ENCODE results near the gene RBM33.

Gene RBM33

DNA sequence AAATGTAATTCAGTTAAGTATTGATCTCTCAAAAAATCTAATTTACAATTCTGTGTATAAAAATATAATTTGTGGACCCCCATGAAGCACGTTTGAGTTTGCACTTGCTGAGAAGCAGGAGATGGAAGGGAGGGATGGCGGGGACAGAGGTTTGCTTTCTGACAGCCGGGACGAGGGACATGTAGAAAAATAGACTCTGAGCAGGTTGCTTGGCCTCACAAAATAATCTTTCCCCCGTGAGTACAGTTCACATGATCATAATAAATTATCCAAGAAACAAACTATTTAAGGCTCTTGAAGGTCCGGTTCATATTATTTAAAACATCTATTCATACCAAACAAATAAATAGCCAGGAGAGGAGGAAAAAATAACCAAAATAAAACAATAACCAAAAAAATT lies 157.8 kb downstream of the RBM33 start:
- no peak for DNase-seq (ENCODE audit: low read depth, low spot score)
- Histone ChIP-seq H3K36me3 (ENCODE audit: insufficient read depth, low read length) (no peaks in the 10 kb centered on the region), H3K9ac (ENCODE audit: insufficient read length) (no peak overlapping the region), H3K9me3 (ENCODE audit: low read depth, low read length) (no peaks in the 10 kb centered on the region), H3K27ac (no peak overlapping the region), H3K4me3 (no peak overlapping the region)
- no peak for TF ChIP-seq EZH2 (IDR thresholded peaks at IDR 0.05)
- no peak for TF ChIP-seq POLR2AphosphoS5 (IDR thresholded peaks at IDR 0.05; ENCODE audit: borderline replicate concordance, low read depth, low read length)
- TF ChIP-seq FOXP2 (optimal IDR thresholded peaks at IDR 0.05; ENCODE audit: control extremely low read depth, extremely low read length, insufficient read depth) = no peak

GRCh38 chr7:155802906-155803417 lies 158.5 kb downstream of the RBM33 start:
- Histone ChIP-seq H3K4me3 (no peak overlapping the region; the same call in 1 of the 2 replicates), H3K9me3 (ENCODE audit: low read depth, low read length) (no peaks in the 10 kb centered on the region), H3K36me3 (ENCODE audit: insufficient read depth, low read length) (no peaks in the 10 kb centered on the region), H3K9ac (ENCODE audit: insufficient read length) (no peak overlapping the region), H3K27ac (no peak overlapping the region)
- TF ChIP-seq POLR2AphosphoS5 (IDR thresholded peaks at IDR 0.05; ENCODE audit: borderline replicate concordance, low read depth, low read length) = no peak
- no peak for TF ChIP-seq EZH2 (IDR thresholded peaks at IDR 0.05)
- no peak for TF ChIP-seq FOXP2 (optimal IDR thresholded peaks at IDR 0.05; ENCODE audit: control extremely low read depth, extremely low read length, insufficient read depth)
- no peak for DNase-seq (ENCODE audit: low read depth, low spot score)

DNA sequence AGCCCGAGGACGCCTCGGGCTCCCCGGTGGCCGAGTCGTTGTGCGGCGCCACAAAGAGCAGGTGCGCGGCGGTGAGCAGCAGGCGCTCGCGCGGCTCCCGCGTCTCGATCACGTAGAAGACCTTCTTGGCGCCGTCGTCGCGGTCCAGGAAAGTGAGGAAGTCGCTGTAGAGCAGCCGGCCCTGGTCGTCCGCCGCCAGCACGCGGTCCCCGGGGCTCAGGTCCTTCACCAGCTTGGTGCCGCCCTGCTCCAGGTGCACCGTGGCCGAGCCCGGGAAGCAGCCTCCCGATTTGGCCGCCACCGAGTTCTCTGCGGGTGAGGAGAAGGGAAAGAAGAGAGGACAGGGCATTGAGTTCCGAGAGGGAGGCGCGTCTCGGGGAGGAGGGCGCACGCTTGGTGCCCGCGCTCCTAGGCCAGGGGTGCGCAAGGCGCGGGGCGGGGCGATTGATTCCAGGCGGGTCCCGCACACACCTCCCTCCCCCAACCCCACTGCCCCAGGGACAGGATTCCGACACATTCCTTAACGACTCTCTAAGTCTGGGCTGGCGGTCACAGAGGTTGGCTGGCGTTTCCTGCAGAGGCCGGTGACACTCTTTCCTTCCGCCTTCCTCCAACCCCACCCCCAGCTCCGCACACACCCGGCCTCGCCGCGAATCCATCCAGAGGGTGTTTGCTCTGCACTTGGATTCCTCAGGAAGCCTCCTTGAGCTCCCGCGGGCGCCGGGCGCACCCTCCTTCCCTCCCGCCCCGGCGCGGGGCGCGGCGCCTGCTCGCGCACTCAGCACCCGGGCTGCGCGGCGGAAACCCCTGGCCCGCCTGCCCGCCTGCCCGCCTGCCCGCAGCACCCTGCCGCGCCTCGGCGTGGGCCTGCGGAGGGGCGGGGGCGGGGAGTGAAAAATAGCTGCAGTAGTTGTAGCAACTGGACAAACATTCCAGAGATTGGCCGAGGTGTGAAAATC lies 159.2 kb downstream of the RBM33 start:
- no peak for DNase-seq (ENCODE audit: low read depth, low spot score)
- Histone ChIP-seq H3K27ac (no peak overlapping the region), H3K36me3 (ENCODE audit: insufficient read depth, low read length) (no peaks in the 10 kb centered on the region)

GRCh38 chr7:155804431-155804831 lies 160.0 kb downstream of the RBM33 start:
- H3K4me3 ChIP-seq = peak overlapping the region; percentile 81
- DNase-seq (ENCODE audit: low read depth, low spot score) = no peak
- no peak overlapping the region for H3K9ac ChIP-seq (ENCODE audit: insufficient read length)

More for the DNA sequence above, 159.2 kb downstream of the RBM33 start:
- H3K9me3 ChIP-seq (ENCODE audit: low read depth, low read length) = no peaks in the 10 kb centered on the region
- TF ChIP-seq POLR2AphosphoS5 (IDR thresholded peaks at IDR 0.05; ENCODE audit: borderline replicate concordance, low read depth, low read length) = no peak
- TF ChIP-seq EZH2 (IDR thresholded peaks at IDR 0.05) = no peak
- TF ChIP-seq FOXP2 (optimal IDR thresholded peaks at IDR 0.05; ENCODE audit: control extremely low read depth, extremely low read length, insufficient read depth) = no peak
- H3K9ac ChIP-seq (ENCODE audit: insufficient read length) = no peak overlapping the region
- H3K4me3 ChIP-seq = peak overlapping the region; percentile 56

GRCh38 chr7:155804897-155805825 lies 160.7 kb downstream of the RBM33 start:
- H3K9ac ChIP-seq (ENCODE audit: insufficient read length) = no peak overlapping the region
- no peak for TF ChIP-seq POLR2AphosphoS5 (IDR thresholded peaks at IDR 0.05; ENCODE audit: borderline replicate concordance, low read depth, low read length)
- peak; percentile 87 for TF ChIP-seq EZH2 (IDR thresholded peaks at IDR 0.05)

More at GRCh38 chr7:155804431-155804831, 160.0 kb downstream of the RBM33 start:
- Histone ChIP-seq H3K36me3 (ENCODE audit: insufficient read depth, low read length) (no peaks in the 10 kb centered on the region), H3K27ac (no peak overlapping the region), H3K9me3 (ENCODE audit: low read depth, low read length) (no peaks in the 10 kb centered on the region)
- TF ChIP-seq POLR2AphosphoS5 (IDR thresholded peaks at IDR 0.05; ENCODE audit: borderline replicate concordance, low read depth, low read length) (no peak), EZH2 (IDR thresholded peaks at IDR 0.05) (no peak), FOXP2 (optimal IDR thresholded peaks at IDR 0.05; ENCODE audit: control extremely low read depth, extremely low read length, insufficient read depth) (no peak)

GRCh38 chr7:155805826-155806095 lies 161.3 kb downstream of the RBM33 start:
- Histone ChIP-seq H3K4me3 (peak overlapping the region; percentile 81), H3K27ac (no peak overlapping the region), H3K9me3 (ENCODE audit: low read depth, low read length) (no peaks in the 10 kb centered on the region), H3K9ac (ENCODE audit: insufficient read length) (no peak overlapping the region), H3K36me3 (ENCODE audit: insufficient read depth, low read length) (no peaks in the 10 kb centered on the region)
- no peak for DNase-seq (ENCODE audit: low read depth, low spot score)
- no peak for TF ChIP-seq EZH2 (IDR thresholded peaks at IDR 0.05)
- no peak for TF ChIP-seq POLR2AphosphoS5 (IDR thresholded peaks at IDR 0.05; ENCODE audit: borderline replicate concordance, low read depth, low read length)
- no peak for TF ChIP-seq FOXP2 (optimal IDR thresholded peaks at IDR 0.05; ENCODE audit: control extremely low read depth, extremely low read length, insufficient read depth)

More at GRCh38 chr7:155804897-155805825, 160.7 kb downstream of the RBM33 start:
- H3K9me3 ChIP-seq (ENCODE audit: low read depth, low read length) = no peaks in the 10 kb centered on the region
- peak overlapping the region; percentile 81 for H3K4me3 ChIP-seq
- DNase-seq (ENCODE audit: low read depth, low spot score) = peak; percentile 16
- no peaks in the 10 kb centered on the region for H3K36me3 ChIP-seq (ENCODE audit: insufficient read depth, low read length)
- no peak overlapping the region for H3K27ac ChIP-seq

DNA sequence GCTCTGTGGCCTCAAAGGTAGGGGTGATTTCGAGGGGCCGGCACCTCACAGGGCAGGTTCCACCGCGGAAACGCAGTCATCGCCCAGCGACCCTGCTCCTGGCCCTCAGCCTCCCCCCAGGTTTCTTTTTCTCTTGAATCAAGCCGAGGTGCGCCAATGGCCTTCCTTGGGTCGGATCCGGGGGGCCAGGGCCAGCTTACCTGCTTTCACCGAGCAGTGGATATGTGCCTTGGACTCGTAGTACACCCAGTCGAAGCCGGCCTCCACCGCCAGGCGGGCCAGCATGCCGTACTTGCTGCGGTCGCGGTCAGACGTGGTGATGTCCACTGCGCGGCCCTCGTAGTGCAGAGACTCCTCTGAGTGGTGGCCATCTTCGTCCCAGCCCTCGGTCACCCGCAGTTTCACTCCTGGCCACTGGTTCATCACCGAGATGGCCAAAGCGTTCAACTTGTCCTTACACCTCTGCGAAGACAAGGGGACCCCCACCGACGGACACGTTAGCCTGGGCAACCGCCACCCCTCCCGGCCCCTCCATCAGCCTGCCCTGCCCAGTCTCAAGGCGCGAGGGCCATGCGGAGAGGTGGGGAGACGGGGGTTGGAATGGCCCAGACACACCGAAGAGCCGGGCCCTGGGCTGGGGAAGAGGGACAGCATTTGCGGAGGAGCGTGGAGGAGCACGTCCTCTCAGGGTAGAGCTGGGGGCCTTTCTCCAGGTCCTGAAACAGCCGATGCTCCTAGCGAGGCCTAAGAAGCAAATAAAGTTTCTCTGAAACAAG lies 161.8 kb downstream of the RBM33 start:
- no peaks in the 10 kb centered on the region for H3K36me3 ChIP-seq (ENCODE audit: insufficient read depth, low read length)
- H3K27ac ChIP-seq = no peak overlapping the region
- H3K9ac ChIP-seq (ENCODE audit: insufficient read length) = no peak overlapping the region
- no peak overlapping the region for H3K4me3 ChIP-seq
- no peaks in the 10 kb centered on the region for H3K9me3 ChIP-seq (ENCODE audit: low read depth, low read length)
- DNase-seq (ENCODE audit: low read depth, low spot score) = no peak
- TF ChIP-seq POLR2AphosphoS5 (IDR thresholded peaks at IDR 0.05; ENCODE audit: borderline replicate concordance, low read depth, low read length) = no peak
- no peak for TF ChIP-seq EZH2 (IDR thresholded peaks at IDR 0.05)
- no peak for TF ChIP-seq FOXP2 (optimal IDR thresholded peaks at IDR 0.05; ENCODE audit: control extremely low read depth, extremely low read length, insufficient read depth)
